Stimulated activated effector memory CD8-positive, alpha-beta T cell treated with anti-CD3 and anti-CD28 coated beads, Interleukin-12 subunit alpha, Interleukin-12 subunit beta, amount 100 ng/mL, for 72 hours (primary cell): ENCODE results near the gene SFXN2.
A peak's percentile ranks its signal among the peaks of the same experiment; 100 is the strongest.
"Not testable (repeated sequence)": the region's sequence is repeated elsewhere in the genome, so short reads cannot be mapped to it uniquely, and the experiment has no call there.

Experiments
- ATAC-seq: fragments of 150-1000 bp; cut with Tn5 transposase; 2 replicates; pipeline ENCODE4 v1.10.0; 2021
- DNase-seq, 2 donors: peaks; one replicate each; pipeline ENCODE4 v3.0.0; 2021 to 2022; ENCODE audit warnings: low spot score in 2 of 2
- H3K27ac Mint-ChIP-seq: one replicate; pipeline ENCODE4 v1.8.0; 2022; ENCODE audit warnings: mild to moderate bottlenecking, mixed read lengths
- H3K36me3 Mint-ChIP-seq: one replicate; pipeline ENCODE4 v1.8.0; 2022; ENCODE audit warnings: mild to moderate bottlenecking, mixed read lengths
- H3K4me1 Mint-ChIP-seq: one replicate; pipeline ENCODE4 v1.8.0; 2022; ENCODE audit warnings: mixed read lengths
- H3K4me3 Mint-ChIP-seq: one replicate; pipeline ENCODE4 v1.8.0; 2022; ENCODE audit warnings: mild to moderate bottlenecking, mixed read lengths
- H3K9me3 Mint-ChIP-seq: one replicate; pipeline ENCODE4 v1.8.0; 2022; ENCODE audit warnings: mixed read lengths

Gene SFXN2

GRCh38 chr10:102726274-102726673 lies 11.8 kb downstream of the SFXN2 start:
- DNase-seq (no peak), ATAC-seq (no peak)
- peaks cover 87% of the 10 kb centered on the region for H3K36me3 Mint-ChIP-seq
- H3K9me3 Mint-ChIP-seq: no peaks in the 10 kb centered on the region
- H3K4me1 Mint-ChIP-seq: peaks cover 31% of the 10 kb centered on the region
- peak overlapping the region; percentile 50 for H3K27ac Mint-ChIP-seq
- H3K4me3 Mint-ChIP-seq: no peak overlapping the region

- Mint-ChIP-seq H3K27ac (peak overlapping the region; percentile 50), H3K4me3 (no peak overlapping the region), H3K9me3 (no peaks in the 10 kb centered on the region), H3K4me1 (peaks cover 24% of the 10 kb centered on the region), H3K36me3 (peaks cover 91% of the 10 kb centered on the region)
- ATAC-seq (no peak), DNase-seq (no peak)
Observed at GRCh38 chr10:102727037-102727818, 12.8 kb downstream of the SFXN2 start.

GRCh38 chr10:102729029-102730026 lies 14.9 kb downstream of the SFXN2 start:
- H3K9me3 Mint-ChIP-seq: no peaks in the 10 kb centered on the region
- peak; percentile 89 for ATAC-seq
- peak overlapping the region; percentile 82 for H3K27ac Mint-ChIP-seq
- DNase-seq: peak; percentile 57 to 80
- H3K4me3 Mint-ChIP-seq: peak overlapping the region; percentile 12
- peaks cover 98% of the 10 kb centered on the region for H3K36me3 Mint-ChIP-seq
- H3K4me1 Mint-ChIP-seq: peaks cover 22% of the 10 kb centered on the region

- H3K27ac Mint-ChIP-seq: peak overlapping the region; percentile 52
Observed at GRCh38 chr10:102731222-102731800, 16.9 kb downstream of the SFXN2 start.

GRCh38 chr10:102732661-102733060 lies 18.2 kb downstream of the SFXN2 start:
- DNase-seq (no peak), ATAC-seq (no peak)
- H3K36me3 Mint-ChIP-seq: peaks cover 98% of the 10 kb centered on the region
- peaks cover 19% of the 10 kb centered on the region for H3K4me1 Mint-ChIP-seq
- H3K9me3 Mint-ChIP-seq: no peaks in the 10 kb centered on the region
- no peak overlapping the region for H3K4me3 Mint-ChIP-seq
- no peak overlapping the region for H3K27ac Mint-ChIP-seq

More at GRCh38 chr10:102731222-102731800, 16.9 kb downstream of the SFXN2 start:
- no peak for ATAC-seq
- no peak for DNase-seq
- Mint-ChIP-seq H3K4me1 (peaks cover 22% of the 10 kb centered on the region), H3K36me3 (peaks cover 98% of the 10 kb centered on the region), H3K4me3 (no peak overlapping the region), H3K9me3 (no peaks in the 10 kb centered on the region)

GRCh38 chr10:102735065-102735562 lies 20.7 kb downstream of the SFXN2 start:
- H3K27ac Mint-ChIP-seq: peak overlapping the region; percentile 61
- no peak for ATAC-seq
- peaks cover 82% of the 10 kb centered on the region for H3K36me3 Mint-ChIP-seq
- no peaks in the 10 kb centered on the region for H3K9me3 Mint-ChIP-seq
- no peak for DNase-seq
- H3K4me1 Mint-ChIP-seq: no peaks in the 10 kb centered on the region
- no peak overlapping the region for H3K4me3 Mint-ChIP-seq

- DNase-seq: no peak
- Mint-ChIP-seq H3K4me1 (peaks cover 8% of the 10 kb centered on the region), H3K4me3 (no peak overlapping the region), H3K9me3 (peaks cover 4% of the 10 kb centered on the region), H3K27ac (peak overlapping the region; percentile 32), H3K36me3 (peaks cover 50% of the 10 kb centered on the region)
- ATAC-seq: no peak
Observed at GRCh38 chr10:102738692-102739121, 24.3 kb downstream of the SFXN2 start.

GRCh38 chr10:102740229-102740628 lies 25.8 kb downstream of the SFXN2 start:
- no peak for ATAC-seq
- no peak overlapping the region for H3K27ac Mint-ChIP-seq
- peaks cover 44% of the 10 kb centered on the region for H3K36me3 Mint-ChIP-seq
- H3K9me3 Mint-ChIP-seq: peaks cover 4% of the 10 kb centered on the region
- no peak for DNase-seq
- no peak overlapping the region for H3K4me3 Mint-ChIP-seq
- H3K4me1 Mint-ChIP-seq: peaks cover 20% of the 10 kb centered on the region

GRCh38 chr10:102741726-102742237 lies 27.3 kb downstream of the SFXN2 start:
- no peak overlapping the region for H3K27ac Mint-ChIP-seq
- H3K36me3 Mint-ChIP-seq: peaks cover 32% of the 10 kb centered on the region
- DNase-seq (no peak), ATAC-seq (no peak)
- H3K9me3 Mint-ChIP-seq: peaks cover 4% of the 10 kb centered on the region
- peaks cover 35% of the 10 kb centered on the region for H3K4me1 Mint-ChIP-seq
- no peak overlapping the region for H3K4me3 Mint-ChIP-seq

GRCh38 chr10:102742313-102742712 lies 27.9 kb downstream of the SFXN2 start:
- Mint-ChIP-seq H3K4me3 (peak overlapping the region; percentile 81), H3K4me1 (peaks cover 37% of the 10 kb centered on the region), H3K27ac (peak overlapping the region; percentile 91), H3K36me3 (peaks cover 29% of the 10 kb centered on the region)
- H3K9me3 Mint-ChIP-seq, ATAC-seq, DNase-seq: not testable (repeated sequence)

GRCh38 chr10:102743078-102743587 lies 28.7 kb downstream of the SFXN2 start:
- peak in 1 of 2 donors; percentile 54 for DNase-seq
- Mint-ChIP-seq H3K4me1 (peaks cover 39% of the 10 kb centered on the region), H3K4me3 (peak overlapping the region; percentile 81), H3K9me3 (peaks cover 4% of the 10 kb centered on the region), H3K27ac (peak overlapping the region; percentile 91), H3K36me3 (peaks cover 20% of the 10 kb centered on the region)
- ATAC-seq: no peak

GRCh38 chr10:102743588-102744373 lies 29.3 kb downstream of the SFXN2 start, which contains the start of gene WBP1L:
Gene WBP1L, plus strand, starts transcription at chr10:102743948. Its CDS starts 106 bp downstream, at chr10:102744054.
- peaks cover 4% of the 10 kb centered on the region for H3K9me3 Mint-ChIP-seq
- ATAC-seq: peak; percentile 98
- DNase-seq: peak; percentile 83 to 94
- H3K36me3 Mint-ChIP-seq: peaks cover 16% of the 10 kb centered on the region
- H3K4me1 Mint-ChIP-seq: peaks cover 45% of the 10 kb centered on the region
- H3K27ac Mint-ChIP-seq: peak within 1 kb of the TSS; percentile 91
- peak within 1 kb of the TSS; percentile 81 for H3K4me3 Mint-ChIP-seq

GRCh38 chr10:102744374-102745051 lies 30.1 kb downstream of the SFXN2 start:
- ATAC-seq (peak; percentile 50), DNase-seq (peak in 1 of 2 donors; percentile 53)
- peak overlapping the region; percentile 81 for H3K4me3 Mint-ChIP-seq
- H3K36me3 Mint-ChIP-seq: peaks cover 16% of the 10 kb centered on the region
- peak overlapping the region; percentile 91 for H3K27ac Mint-ChIP-seq
- peaks cover 47% of the 10 kb centered on the region for H3K4me1 Mint-ChIP-seq
- H3K9me3 Mint-ChIP-seq: peaks cover 4% of the 10 kb centered on the region
